ENCODE measurements around the gene HOXA9.
A peak's percentile ranks its signal among the peaks of the same experiment; 100 is the strongest.

Gene HOXA9

GRCh38 chr7:27188386-27189294, 23.3 kb upstream of the HOXA9 start:
- no peak for DNase-seq (ENCODE audit: low read depth in 2 of 2)

- no peak for DNase-seq (ENCODE audit: low read depth in 2 of 2)
Measured at GRCh38 chr7:27187475-27188385, 22.4 kb upstream of the HOXA9 start.

- no peak for DNase-seq (ENCODE audit: low read depth in 2 of 2)
Measured at GRCh38 chr7:27186668-27187474, 21.5 kb upstream of the HOXA9 start.

- DNase-seq (ENCODE audit: low read depth in 2 of 2) = no peak
Measured at GRCh38 chr7:27185854-27186667, 20.7 kb upstream of the HOXA9 start.

- no peak for DNase-seq (ENCODE audit: low read depth in 2 of 2)
Measured at GRCh38 chr7:27185013-27185853, 19.9 kb upstream of the HOXA9 start, which contains the start of gene HOXA11. HOXA11 (minus strand) TSS chr7:27185232; CDS start chr7:27185144, 88 bp downstream.

GRCh38 chr7:27184337-27185012, 19.1 kb upstream of the HOXA9 start:
- DNase-seq (ENCODE audit: low read depth in 2 of 2) = no peak

- no peak for DNase-seq (ENCODE audit: low read depth in 2 of 2)
Measured at GRCh38 chr7:27183682-27184336, 18.5 kb upstream of the HOXA9 start.

GRCh38 chr7:27182861-27183681, 17.7 kb upstream of the HOXA9 start:
- no peak for DNase-seq (ENCODE audit: low read depth in 2 of 2)

GRCh38 chr7:27182285-27182841, 17.0 kb upstream of the HOXA9 start:
- no peak for DNase-seq (ENCODE audit: low read depth in 2 of 2)

- DNase-seq (ENCODE audit: low read depth in 2 of 2) = no peak
Measured at GRCh38 chr7:27181795-27182275, 16.5 kb upstream of the HOXA9 start.

GRCh38 chr7:27180431-27181420, 15.4 kb upstream of the HOXA9 start:
- DNase-seq (ENCODE audit: low read depth in 2 of 2) = no peak

- DNase-seq (ENCODE audit: low read depth in 2 of 2) = peak in 1 of 2 donors; percentile 36
Measured at GRCh38 chr7:27179503-27180430, 14.4 kb upstream of the HOXA9 start.

GRCh38 chr7:27179030-27179429, 13.7 kb upstream of the HOXA9 start:
- DNase-seq (ENCODE audit: low read depth in 2 of 2) = no peak

- no peak for DNase-seq (ENCODE audit: low read depth in 2 of 2)
Measured at GRCh38 chr7:27178366-27178765, 13.0 kb upstream of the HOXA9 start.

GRCh38 chr7:27177795-27178320, 12.5 kb upstream of the HOXA9 start:
- no peak for DNase-seq (ENCODE audit: low read depth in 2 of 2)
